Adipocyte (in vitro differentiated cells): ENCODE measurements around the gene PHLDB1.

Experiments
- DNase-seq: peaks from one replicate; pipeline ENCODE4 v3.0.0-alpha.2; 2015; ENCODE audit warnings: low read depth
- H3K27me3 ChIP-seq: replicated peaks from 2 replicates; pipeline ENCODE4 v1.7.0; 2013; ENCODE audit warnings: mild to moderate bottlenecking, low read length, moderate library complexity; ENCODE audit not compliant: control insufficient read depth, insufficient read depth
- H3K36me3 ChIP-seq: 2 replicates; pipeline ENCODE4 v1.7.0; 2013; ENCODE audit warnings: low read length, mild to moderate bottlenecking, moderate library complexity; ENCODE audit not compliant: control insufficient read depth, insufficient read depth, severe bottlenecking
- H3K4me1 ChIP-seq: 2 replicates; pipeline ENCODE4 v1.7.0; 2013; ENCODE audit warnings: mild to moderate bottlenecking, low read length, moderate library complexity; ENCODE audit not compliant: control insufficient read depth, insufficient read depth
- H3K4me3 ChIP-seq: 2 replicates; pipeline ENCODE4 v1.7.0; 2013; ENCODE audit warnings: mild to moderate bottlenecking, low read length, moderate library complexity
- H3K9ac ChIP-seq: 2 replicates; pipeline ENCODE4 v1.7.0; 2013; ENCODE audit warnings: mild to moderate bottlenecking, low read length, moderate library complexity
- H3K9me3 ChIP-seq: 2 replicates; pipeline ENCODE4 v1.7.0; 2013; ENCODE audit warnings: mild to moderate bottlenecking, low read length, moderate library complexity; ENCODE audit not compliant: control insufficient read depth

The PHLDB1 gene

DNA sequence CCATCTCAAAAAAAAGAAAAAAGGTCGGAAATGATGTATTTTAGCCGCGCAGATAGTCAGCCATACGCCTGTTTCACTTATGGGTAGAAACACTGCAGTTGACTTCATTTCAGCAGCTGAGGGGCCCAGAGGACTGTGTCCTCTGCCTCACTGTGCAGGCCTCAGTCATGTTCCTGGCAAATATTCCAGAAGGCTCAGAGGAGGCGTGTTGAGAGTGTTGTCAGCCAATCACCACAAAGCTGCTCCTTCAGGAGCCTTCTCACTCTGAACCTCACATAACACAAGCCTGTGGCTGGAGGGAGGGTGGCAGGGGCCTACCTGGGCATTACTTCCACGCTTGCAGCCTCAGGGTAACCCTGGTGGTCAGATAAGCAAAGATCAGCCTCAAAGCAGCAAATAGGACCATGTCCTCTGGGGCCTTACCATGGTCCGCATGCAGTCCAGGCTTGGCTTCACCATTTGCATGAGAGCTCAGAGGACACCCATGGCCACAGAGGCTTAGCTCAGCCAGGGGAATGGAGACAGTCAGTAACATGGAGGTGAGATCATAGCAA lies 89.3 kb downstream of the PHLDB1 start:
- peaks cover 9% of the 10 kb centered on the region for H3K9me3 ChIP-seq
- H3K9ac ChIP-seq = no peak overlapping the region
- no peak overlapping the region for H3K4me3 ChIP-seq
- H3K27me3 ChIP-seq = no peaks in the 10 kb centered on the region
- H3K4me1 ChIP-seq = peaks cover 14% of the 10 kb centered on the region
- H3K36me3 ChIP-seq = no peaks in the 10 kb centered on the region
- no peak for DNase-seq

GRCh38 chr11:118697346-118697745 lies 89.9 kb downstream of the PHLDB1 start:
- Histone ChIP-seq H3K27me3 (no peaks in the 10 kb centered on the region), H3K4me1 (peaks cover 8% of the 10 kb centered on the region), H3K36me3 (no peaks in the 10 kb centered on the region), H3K9ac (no peak overlapping the region), H3K9me3 (peaks cover 9% of the 10 kb centered on the region), H3K4me3 (no peak overlapping the region)
- no peak for DNase-seq

- no peak overlapping the region for H3K9ac ChIP-seq
- peaks cover 9% of the 10 kb centered on the region for H3K9me3 ChIP-seq
- no peak for DNase-seq
- no peaks in the 10 kb centered on the region for H3K36me3 ChIP-seq
- no peak overlapping the region for H3K4me3 ChIP-seq
- H3K27me3 ChIP-seq = no peaks in the 10 kb centered on the region
- H3K4me1 ChIP-seq = no peaks in the 10 kb centered on the region
Observed at GRCh38 chr11:118699506-118700220, 92.2 kb downstream of the PHLDB1 start.

DNA sequence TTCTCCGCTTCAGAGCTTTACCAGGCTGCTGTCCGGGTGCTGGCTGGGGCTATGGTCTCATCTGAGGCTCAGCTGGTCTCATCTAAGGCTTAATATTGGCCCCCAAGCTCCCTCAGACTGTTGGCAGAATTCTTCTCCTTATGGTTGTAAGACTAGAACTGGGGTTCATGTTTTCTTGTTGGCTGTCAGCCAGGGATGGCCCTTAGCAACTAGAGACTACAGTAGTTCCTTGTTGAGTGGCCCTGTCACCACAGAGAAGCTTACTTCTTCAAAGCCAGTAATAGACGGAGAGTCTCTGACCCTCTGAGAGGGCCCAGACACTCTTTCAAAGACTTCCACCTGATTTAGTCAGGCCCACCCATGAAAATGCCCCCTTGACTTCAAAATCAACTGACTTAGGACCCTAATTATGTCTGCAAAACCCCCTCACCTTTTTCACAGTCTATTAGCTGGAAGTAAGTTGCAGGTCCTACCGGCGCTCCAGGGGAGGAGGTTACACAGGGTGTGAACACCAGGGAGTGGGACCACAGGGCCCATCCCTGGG lies 96.2 kb downstream of the PHLDB1 start:
- Histone ChIP-seq H3K27me3 (peaks cover 24% of the 10 kb centered on the region), H3K9me3 (peaks cover 9% of the 10 kb centered on the region), H3K4me1 (no peaks in the 10 kb centered on the region), H3K9ac (no peak overlapping the region), H3K36me3 (no peaks in the 10 kb centered on the region), H3K4me3 (no peak overlapping the region)
- DNase-seq = no peak

- Histone ChIP-seq H3K4me3 (no peak overlapping the region), H3K36me3 (no peaks in the 10 kb centered on the region), H3K9me3 (peaks cover 3% of the 10 kb centered on the region), H3K9ac (no peak overlapping the region), H3K27me3 (peaks cover 24% of the 10 kb centered on the region), H3K4me1 (no peaks in the 10 kb centered on the region)
- no peak for DNase-seq
Observed at GRCh38 chr11:118705111-118705741, 97.8 kb downstream of the PHLDB1 start.

GRCh38 chr11:118705791-118706545 lies 98.6 kb downstream of the PHLDB1 start:
- peak; percentile 44 for DNase-seq
- no peaks in the 10 kb centered on the region for H3K4me1 ChIP-seq
- no peak overlapping the region for H3K4me3 ChIP-seq
- H3K36me3 ChIP-seq = no peaks in the 10 kb centered on the region
- H3K27me3 ChIP-seq = peaks cover 24% of the 10 kb centered on the region
- no peak overlapping the region for H3K9ac ChIP-seq
- H3K9me3 ChIP-seq = no peaks in the 10 kb centered on the region

- Histone ChIP-seq H3K9ac (no peak overlapping the region), H3K4me3 (no peak overlapping the region), H3K4me1 (no peaks in the 10 kb centered on the region), H3K36me3 (no peaks in the 10 kb centered on the region), H3K27me3 (peaks cover 24% of the 10 kb centered on the region), H3K9me3 (no peaks in the 10 kb centered on the region)
- DNase-seq = no peak
Observed at GRCh38 chr11:118706546-118706825, 99.1 kb downstream of the PHLDB1 start.
